ENCODE data around the gene NLGN1.
"Not testable (repeated sequence)": the region's sequence is repeated elsewhere in the genome, so short reads cannot be mapped to it uniquely, and the experiment has no call there.

NLGN1 gene

GRCh38 chr3:173439004-173439403, 41.5 kb downstream of the NLGN1 start:
- H3K9ac ChIP-seq (ENCODE audit: low read depth, low read length) = no peak overlapping the region
- H3K4me3 ChIP-seq (ENCODE audit: low read depth, low read length) = no peak overlapping the region
- H3K27me3 ChIP-seq (ENCODE audit: control insufficient read depth, insufficient read depth, low read length) = no peaks in the 10 kb centered on the region
- no peaks in the 10 kb centered on the region for H3K36me3 ChIP-seq (ENCODE audit: control insufficient read depth, insufficient read depth, low read length)
- H3K4me1 ChIP-seq (ENCODE audit: control insufficient read depth, insufficient read depth, low read length) = no peaks in the 10 kb centered on the region
- no peaks in the 10 kb centered on the region for H3K9me3 ChIP-seq (ENCODE audit: control insufficient read depth, insufficient read depth, low read length)

- Histone ChIP-seq H3K9me3 (ENCODE audit: control insufficient read depth, insufficient read depth, low read length) (no peaks in the 10 kb centered on the region), H3K9ac (ENCODE audit: low read depth, low read length) (no peak overlapping the region), H3K4me3 (ENCODE audit: low read depth, low read length) (no peak overlapping the region), H3K4me1 (ENCODE audit: control insufficient read depth, insufficient read depth, low read length) (no peaks in the 10 kb centered on the region), H3K36me3 (ENCODE audit: control insufficient read depth, insufficient read depth, low read length) (no peaks in the 10 kb centered on the region), H3K27me3 (ENCODE audit: control insufficient read depth, insufficient read depth, low read length) (no peaks in the 10 kb centered on the region)
These were observed 43.0 kb downstream of the NLGN1 start for GRCh38 chr3:173440514-173440913.

GRCh38 chr3:173451561-173451960, 54.0 kb downstream of the NLGN1 start:
- not testable (repeated sequence) for H3K36me3 ChIP-seq (ENCODE audit: control insufficient read depth, insufficient read depth, low read length); H3K4me1 ChIP-seq (ENCODE audit: control insufficient read depth, insufficient read depth, low read length); H3K9me3 ChIP-seq (ENCODE audit: control insufficient read depth, insufficient read depth, low read length); H3K9ac ChIP-seq (ENCODE audit: low read depth, low read length); H3K4me3 ChIP-seq (ENCODE audit: low read depth, low read length); H3K27me3 ChIP-seq (ENCODE audit: control insufficient read depth, insufficient read depth, low read length)

- H3K36me3 ChIP-seq (ENCODE audit: control insufficient read depth, insufficient read depth, low read length) = no peaks in the 10 kb centered on the region
- no peak overlapping the region for H3K4me3 ChIP-seq (ENCODE audit: low read depth, low read length)
- H3K9me3 ChIP-seq (ENCODE audit: control insufficient read depth, insufficient read depth, low read length) = no peaks in the 10 kb centered on the region
- H3K9ac ChIP-seq (ENCODE audit: low read depth, low read length) = no peak overlapping the region
- no peaks in the 10 kb centered on the region for H3K27me3 ChIP-seq (ENCODE audit: control insufficient read depth, insufficient read depth, low read length)
- no peaks in the 10 kb centered on the region for H3K4me1 ChIP-seq (ENCODE audit: control insufficient read depth, insufficient read depth, low read length)
These were observed 65.7 kb downstream of the NLGN1 start for GRCh38 chr3:173463250-173463649.

GRCh38 chr3:173465112-173465511, 67.6 kb downstream of the NLGN1 start:
- H3K4me1 ChIP-seq (ENCODE audit: control insufficient read depth, insufficient read depth, low read length) = no peaks in the 10 kb centered on the region
- no peaks in the 10 kb centered on the region for H3K9me3 ChIP-seq (ENCODE audit: control insufficient read depth, insufficient read depth, low read length)
- H3K36me3 ChIP-seq (ENCODE audit: control insufficient read depth, insufficient read depth, low read length) = no peaks in the 10 kb centered on the region
- H3K4me3 ChIP-seq (ENCODE audit: low read depth, low read length) = no peak overlapping the region
- no peaks in the 10 kb centered on the region for H3K27me3 ChIP-seq (ENCODE audit: control insufficient read depth, insufficient read depth, low read length)
- no peak overlapping the region for H3K9ac ChIP-seq (ENCODE audit: low read depth, low read length)

GRCh38 chr3:173465898-173466678, 68.5 kb downstream of the NLGN1 start:
- no peaks in the 10 kb centered on the region for H3K9me3 ChIP-seq (ENCODE audit: control insufficient read depth, insufficient read depth, low read length)
- H3K9ac ChIP-seq (ENCODE audit: low read depth, low read length) = no peak overlapping the region
- H3K36me3 ChIP-seq (ENCODE audit: control insufficient read depth, insufficient read depth, low read length) = no peaks in the 10 kb centered on the region
- no peaks in the 10 kb centered on the region for H3K27me3 ChIP-seq (ENCODE audit: control insufficient read depth, insufficient read depth, low read length)
- H3K4me1 ChIP-seq (ENCODE audit: control insufficient read depth, insufficient read depth, low read length) = no peaks in the 10 kb centered on the region
- no peak overlapping the region for H3K4me3 ChIP-seq (ENCODE audit: low read depth, low read length)

- Histone ChIP-seq H3K27me3 (ENCODE audit: control insufficient read depth, insufficient read depth, low read length) (no peaks in the 10 kb centered on the region), H3K9me3 (ENCODE audit: control insufficient read depth, insufficient read depth, low read length) (no peaks in the 10 kb centered on the region), H3K4me3 (ENCODE audit: low read depth, low read length) (no peak overlapping the region), H3K4me1 (ENCODE audit: control insufficient read depth, insufficient read depth, low read length) (no peaks in the 10 kb centered on the region), H3K36me3 (ENCODE audit: control insufficient read depth, insufficient read depth, low read length) (no peaks in the 10 kb centered on the region), H3K9ac (ENCODE audit: low read depth, low read length) (no peak overlapping the region)
These were observed 70.0 kb downstream of the NLGN1 start for GRCh38 chr3:173467501-173467900.

GRCh38 chr3:173473237-173473636, 75.7 kb downstream of the NLGN1 start:
- H3K4me3 ChIP-seq (ENCODE audit: low read depth, low read length) = no peak overlapping the region
- H3K9me3 ChIP-seq (ENCODE audit: control insufficient read depth, insufficient read depth, low read length) = no peaks in the 10 kb centered on the region
- H3K9ac ChIP-seq (ENCODE audit: low read depth, low read length) = no peak overlapping the region
- no peaks in the 10 kb centered on the region for H3K36me3 ChIP-seq (ENCODE audit: control insufficient read depth, insufficient read depth, low read length)
- H3K4me1 ChIP-seq (ENCODE audit: control insufficient read depth, insufficient read depth, low read length) = no peaks in the 10 kb centered on the region
- no peaks in the 10 kb centered on the region for H3K27me3 ChIP-seq (ENCODE audit: control insufficient read depth, insufficient read depth, low read length)

- H3K27me3 ChIP-seq (ENCODE audit: control insufficient read depth, insufficient read depth, low read length) = no peaks in the 10 kb centered on the region
- H3K4me1 ChIP-seq (ENCODE audit: control insufficient read depth, insufficient read depth, low read length) = no peaks in the 10 kb centered on the region
- H3K36me3 ChIP-seq (ENCODE audit: control insufficient read depth, insufficient read depth, low read length) = no peaks in the 10 kb centered on the region
- no peaks in the 10 kb centered on the region for H3K9me3 ChIP-seq (ENCODE audit: control insufficient read depth, insufficient read depth, low read length)
- H3K9ac ChIP-seq (ENCODE audit: low read depth, low read length) = no peak overlapping the region
- no peak overlapping the region for H3K4me3 ChIP-seq (ENCODE audit: low read depth, low read length)
These were observed 81.8 kb downstream of the NLGN1 start for GRCh38 chr3:173479301-173479700.

- Histone ChIP-seq H3K9ac (ENCODE audit: low read depth, low read length) (no peak overlapping the region), H3K36me3 (ENCODE audit: control insufficient read depth, insufficient read depth, low read length) (no peaks in the 10 kb centered on the region), H3K27me3 (ENCODE audit: control insufficient read depth, insufficient read depth, low read length) (no peaks in the 10 kb centered on the region), H3K4me3 (ENCODE audit: low read depth, low read length) (no peak overlapping the region), H3K9me3 (ENCODE audit: control insufficient read depth, insufficient read depth, low read length) (no peaks in the 10 kb centered on the region), H3K4me1 (ENCODE audit: control insufficient read depth, insufficient read depth, low read length) (no peaks in the 10 kb centered on the region)
These were observed 104.5 kb downstream of the NLGN1 start for GRCh38 chr3:173501931-173502489.

- H3K4me3 ChIP-seq (ENCODE audit: low read depth, low read length) = no peak overlapping the region
- H3K36me3 ChIP-seq (ENCODE audit: control insufficient read depth, insufficient read depth, low read length) = no peaks in the 10 kb centered on the region
- H3K27me3 ChIP-seq (ENCODE audit: control insufficient read depth, insufficient read depth, low read length) = no peaks in the 10 kb centered on the region
- H3K9me3 ChIP-seq (ENCODE audit: control insufficient read depth, insufficient read depth, low read length) = no peaks in the 10 kb centered on the region
- no peaks in the 10 kb centered on the region for H3K4me1 ChIP-seq (ENCODE audit: control insufficient read depth, insufficient read depth, low read length)
- no peak overlapping the region for H3K9ac ChIP-seq (ENCODE audit: low read depth, low read length)
These were observed 105.5 kb downstream of the NLGN1 start for GRCh38 chr3:173502983-173503568.

- H3K27me3 ChIP-seq (ENCODE audit: control insufficient read depth, insufficient read depth, low read length) = no peaks in the 10 kb centered on the region
These were observed 113.0 kb downstream of the NLGN1 start for GRCh38 chr3:173510565-173510964.

More at GRCh38 chr3:173510565-173510964, 113.0 kb downstream of the NLGN1 start:
- no peaks in the 10 kb centered on the region for H3K36me3 ChIP-seq (ENCODE audit: control insufficient read depth, insufficient read depth, low read length)
- no peaks in the 10 kb centered on the region for H3K9me3 ChIP-seq (ENCODE audit: control insufficient read depth, insufficient read depth, low read length)
- H3K4me3 ChIP-seq (ENCODE audit: low read depth, low read length) = no peak overlapping the region
- no peak overlapping the region for H3K9ac ChIP-seq (ENCODE audit: low read depth, low read length)
- no peaks in the 10 kb centered on the region for H3K4me1 ChIP-seq (ENCODE audit: control insufficient read depth, insufficient read depth, low read length)

All from iPS-15b (cell line).